Measurements from ENCODE around the gene UTF1. TPM values are rescaled to one million over a fixed set of nuclear protein-coding genes. Genes with fewer than 3 reads are reported as not detected.

UTF1 gene
- polyA plus RNA-seq, 3 donors, result 0.14 to 0.48 (median 0.24) TPM

DNA sequence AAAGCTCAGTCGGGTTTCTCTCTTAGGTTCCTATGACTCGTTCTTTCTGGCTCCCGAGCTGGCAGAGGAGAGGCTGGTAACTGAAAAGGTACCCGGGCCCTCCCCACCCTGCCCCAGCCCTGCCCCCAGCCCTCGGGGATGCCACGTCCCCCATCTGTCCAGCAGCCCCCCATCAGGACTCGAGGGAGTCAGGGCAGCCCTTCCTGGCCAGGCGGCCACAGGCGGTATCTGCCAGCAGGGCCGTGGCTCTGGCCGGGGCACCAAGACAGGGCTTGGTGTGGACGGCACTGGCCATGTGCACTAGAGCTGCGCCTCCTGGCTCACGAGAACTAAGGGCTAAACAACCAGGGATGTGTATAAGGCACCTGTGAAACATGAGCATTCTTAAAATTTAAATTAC, 40.3 kb upstream of the UTF1 start:
- Mint-ChIP-seq H3K4me3 (no peak overlapping the region), H3K9me3 (peaks cover 0 to 12% (median 6%) of the 10 kb centered on the region in 7 donors), H3K36me3 (no peaks in the 10 kb centered on the region), H3K27me3 (ENCODE audit: low read depth in 3 of 3) (peaks cover 7 to 20% (median 11%) of the 10 kb centered on the region in 3 donors), H3K4me1 (no peaks in the 10 kb centered on the region), H3K27ac (peak overlapping the region in 1 of 7 donors; percentile 25)
- WGBS (ENCODE audit: insufficient coverage), result 90% methylated on average over 5 of the region's 14 CpGs
- Histone ChIP-seq H3K4me3 (replicated peaks in 1 of 3; ENCODE audit: low read depth in 2 of 3, low read length in 3 of 3) (no peak overlapping the region), H3K27ac (ENCODE audit: low read depth in 1 of 2, low read length in 2 of 2) (no peak overlapping the region), H3K4me2 (replicated peaks; ENCODE audit: extremely low read depth, low read length, poor library complexity, severe bottlenecking) (no peak overlapping the region), H2AFZ (ENCODE audit: insufficient read depth, low read depth, low read length, poor library complexity, severe bottlenecking) (no peak overlapping the region), H3K79me2 (ENCODE audit: insufficient read depth, low read length) (no peaks in the 10 kb centered on the region), H3K9ac (ENCODE audit: insufficient read depth, low read length, poor library complexity, severe bottlenecking) (no peak overlapping the region), H3K27me3 (ENCODE audit: control insufficient read depth in 2 of 2, insufficient read depth in 2 of 2, low read length in 2 of 2) (no peaks in the 10 kb centered on the region), H3K36me3 (replicated peaks in 1 of 2; ENCODE audit: control insufficient read depth in 1 of 2, insufficient read depth in 2 of 2, low read length in 2 of 2) (no peaks in the 10 kb centered on the region), H3K4me1 (ENCODE audit: control insufficient read depth in 1 of 2, insufficient read depth in 2 of 2, low read length in 2 of 2) (no peaks in the 10 kb centered on the region), H3K9me3 (replicated peaks in 1 of 2; ENCODE audit: control insufficient read depth in 1 of 2, insufficient read depth in 1 of 2, low read length in 2 of 2) (peaks cover 0 to 2% of the 10 kb centered on the region in 2 donors), H4K20me1 (ENCODE audit: insufficient read depth, low read length) (no peaks in the 10 kb centered on the region)
- TF ChIP-seq, protein P1, sequence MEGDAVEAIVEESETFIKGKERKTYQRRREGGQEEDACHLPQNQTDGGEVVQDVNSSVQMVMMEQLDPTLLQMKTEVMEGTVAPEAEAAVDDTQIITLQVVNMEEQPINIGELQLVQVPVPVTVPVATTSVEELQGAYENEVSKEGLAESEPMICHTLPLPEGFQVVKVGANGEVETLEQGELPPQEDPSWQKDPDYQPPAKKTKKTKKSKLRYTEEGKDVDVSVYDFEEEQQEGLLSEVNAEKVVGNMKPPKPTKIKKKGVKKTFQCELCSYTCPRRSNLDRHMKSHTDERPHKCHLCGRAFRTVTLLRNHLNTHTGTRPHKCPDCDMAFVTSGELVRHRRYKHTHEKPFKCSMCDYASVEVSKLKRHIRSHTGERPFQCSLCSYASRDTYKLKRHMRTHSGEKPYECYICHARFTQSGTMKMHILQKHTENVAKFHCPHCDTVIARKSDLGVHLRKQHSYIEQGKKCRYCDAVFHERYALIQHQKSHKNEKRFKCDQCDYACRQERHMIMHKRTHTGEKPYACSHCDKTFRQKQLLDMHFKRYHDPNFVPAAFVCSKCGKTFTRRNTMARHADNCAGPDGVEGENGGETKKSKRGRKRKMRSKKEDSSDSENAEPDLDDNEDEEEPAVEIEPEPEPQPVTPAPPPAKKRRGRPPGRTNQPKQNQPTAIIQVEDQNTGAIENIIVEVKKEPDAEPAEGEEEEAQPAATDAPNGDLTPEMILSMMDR (IDR thresholded peaks at IDR 0.05), result no peak
- intact Hi-C loops (cut with micrococcal nuclease), result no loop called here
- DNase-seq, result no peak

DNA sequence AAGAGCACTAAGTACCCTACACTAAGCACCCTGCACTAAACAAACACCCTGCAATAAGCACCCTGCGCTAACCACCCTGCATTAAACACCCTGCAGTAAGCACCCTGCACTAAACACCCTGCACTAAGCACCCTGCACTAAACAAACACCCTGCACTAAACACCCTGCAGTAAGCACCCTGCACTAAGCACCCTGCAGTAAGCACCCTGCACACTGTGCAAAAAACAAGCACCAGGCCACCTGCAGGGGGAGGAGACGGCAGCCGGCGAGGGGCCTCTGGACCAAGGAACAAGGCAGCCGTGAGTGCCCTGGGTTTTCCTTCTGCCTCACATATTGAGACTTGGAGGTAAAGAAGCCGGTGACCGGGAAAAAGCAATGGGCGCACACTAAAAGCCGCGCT, 39.8 kb upstream of the UTF1 start:
- no peaks in the 10 kb centered on the region for H3K4me1 Mint-ChIP-seq
- H3K27me3 Mint-ChIP-seq (ENCODE audit: low read depth in 3 of 3), result peaks cover 7 to 22% (median 11%) of the 10 kb centered on the region in 3 donors
- no peak overlapping the region for H3K27ac ChIP-seq (ENCODE audit: low read depth in 1 of 2, low read length in 2 of 2)
- no peaks in the 10 kb centered on the region for H3K36me3 ChIP-seq (replicated peaks in 1 of 2; ENCODE audit: control insufficient read depth in 1 of 2, insufficient read depth in 2 of 2, low read length in 2 of 2)
- H3K79me2 ChIP-seq (ENCODE audit: insufficient read depth, low read length), result no peaks in the 10 kb centered on the region
- H3K9ac ChIP-seq (ENCODE audit: insufficient read depth, low read length, poor library complexity, severe bottlenecking), result no peak overlapping the region
- no peak overlapping the region for H3K4me2 ChIP-seq (replicated peaks; ENCODE audit: extremely low read depth, low read length, poor library complexity, severe bottlenecking)
- no peak overlapping the region for H3K4me3 Mint-ChIP-seq
- peak overlapping the region in 1 of 7 donors; percentile 66 for H3K27ac Mint-ChIP-seq
- no peaks in the 10 kb centered on the region for H3K27me3 ChIP-seq (ENCODE audit: control insufficient read depth in 2 of 2, insufficient read depth in 2 of 2, low read length in 2 of 2)
- H3K9me3 ChIP-seq (replicated peaks in 1 of 2; ENCODE audit: control insufficient read depth in 1 of 2, insufficient read depth in 1 of 2, low read length in 2 of 2), result no peaks in the 10 kb centered on the region
- H3K9me3 Mint-ChIP-seq, result peaks cover 0 to 12% (median 5%) of the 10 kb centered on the region in 7 donors
- no peak overlapping the region for H3K4me3 ChIP-seq (replicated peaks in 1 of 3; ENCODE audit: low read depth in 2 of 3, low read length in 3 of 3)
- intact Hi-C loops (cut with micrococcal nuclease), result no loop called here
- no peaks in the 10 kb centered on the region for H3K36me3 Mint-ChIP-seq
- H4K20me1 ChIP-seq (ENCODE audit: insufficient read depth, low read length), result no peaks in the 10 kb centered on the region
- H3K4me1 ChIP-seq (ENCODE audit: control insufficient read depth in 1 of 2, insufficient read depth in 2 of 2, low read length in 2 of 2), result no peaks in the 10 kb centered on the region
- DNase-seq, result no peak
- TF ChIP-seq, protein P1 (IDR thresholded peaks at IDR 0.05), result no peak
- WGBS (ENCODE audit: insufficient coverage), result 97% methylated on average over 4 of the region's 10 CpGs
- no peak overlapping the region for H2AFZ ChIP-seq (ENCODE audit: insufficient read depth, low read depth, low read length, poor library complexity, severe bottlenecking)

Measured in CD14-positive monocyte (primary cell).